Measurements from ENCODE around the gene CSTF1. TPM values are rescaled to one million over a fixed set of nuclear protein-coding genes. Genes with fewer than 3 reads are reported as not detected.

The CSTF1 gene
- total RNA-seq (2022; extraction: Qiagen RNA extraction) = 33.9 to 39.5 TPM (median 36.6 TPM) in 5 replicates

DNA sequence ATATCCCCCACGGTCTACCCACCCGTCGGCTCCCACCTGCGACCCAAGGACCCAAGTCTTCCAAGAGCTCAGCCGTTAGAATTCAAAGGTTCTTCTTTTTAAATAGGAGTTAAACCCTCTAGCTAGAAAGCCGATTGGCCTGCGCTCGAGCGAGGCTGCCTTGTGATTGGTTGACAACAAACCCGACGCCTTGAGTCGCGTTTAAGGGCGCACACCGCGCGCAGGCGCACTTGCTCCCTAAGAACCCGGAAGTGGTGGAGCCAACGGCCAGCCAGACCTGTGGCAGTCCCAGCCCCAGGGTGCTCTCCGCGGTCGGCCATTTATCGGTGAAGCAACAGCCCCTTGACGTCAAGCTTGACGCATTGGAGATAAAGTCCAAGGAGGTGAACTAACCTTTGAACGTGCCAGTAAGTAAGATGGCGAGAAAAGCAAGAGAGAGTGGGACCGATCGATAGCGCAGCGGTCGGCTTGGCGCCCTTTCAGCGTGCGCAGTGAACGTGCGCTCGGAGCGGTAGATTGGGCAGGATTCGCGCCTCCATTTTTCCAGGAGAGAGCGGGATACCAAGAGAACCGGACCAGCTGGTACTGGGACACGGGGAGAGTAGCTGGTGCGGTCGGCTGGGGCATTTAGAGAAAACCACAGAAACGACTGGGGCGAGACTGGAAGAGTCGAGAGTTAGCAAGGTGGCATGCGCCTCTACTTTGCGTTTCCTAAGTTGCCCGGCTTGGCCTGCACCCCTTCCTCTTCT lies at the start of gene CSTF1, which contains the start of gene AURKA:
Gene CSTF1, plus strand, starts transcription at position 514 of the 749 bp plus-strand sequence. CDS start 2,908 bp downstream, outside the sequence.
Gene AURKA, minus strand, starts transcription at position 84 of the 749 bp plus-strand sequence. CDS start 4,018 bp downstream, outside the sequence.

DNA sequence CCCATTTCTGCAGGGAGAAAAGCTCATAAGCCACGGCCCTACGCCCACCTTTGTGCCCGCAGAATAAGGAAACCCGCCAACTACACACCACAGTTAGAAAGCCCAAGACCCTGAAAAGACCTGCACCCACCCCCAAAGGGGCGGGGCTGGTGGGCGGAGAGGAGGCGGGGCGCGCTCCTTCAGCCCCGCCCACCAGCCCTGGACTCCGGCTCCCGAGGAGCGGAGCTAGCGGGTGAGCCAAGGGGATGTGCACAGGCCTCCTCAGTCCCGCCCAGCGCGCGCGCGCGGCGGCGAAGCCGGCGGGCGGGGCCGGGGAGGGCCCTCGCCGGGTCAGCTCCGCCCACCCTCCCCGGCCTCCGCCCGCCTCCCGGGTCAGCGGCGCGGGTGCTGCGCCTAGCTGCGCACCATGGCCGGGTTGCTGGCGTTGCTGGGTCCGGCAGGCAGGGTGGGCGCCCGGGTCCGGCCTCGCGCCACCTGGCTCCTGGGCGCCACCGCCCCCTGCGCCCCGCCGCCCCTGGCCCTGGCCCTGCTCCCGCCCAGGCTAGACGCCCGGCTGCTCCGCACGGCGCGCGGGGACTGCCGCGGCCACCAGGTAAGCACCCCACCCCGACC lies 33.7 kb upstream of the CSTF1 start, which contains the start of gene FAM210B:
Gene FAM210B, plus strand, starts transcription at position 375 of the 612 bp plus-strand sequence. Its CDS starts 32 bp downstream, at position 407.

DNA sequence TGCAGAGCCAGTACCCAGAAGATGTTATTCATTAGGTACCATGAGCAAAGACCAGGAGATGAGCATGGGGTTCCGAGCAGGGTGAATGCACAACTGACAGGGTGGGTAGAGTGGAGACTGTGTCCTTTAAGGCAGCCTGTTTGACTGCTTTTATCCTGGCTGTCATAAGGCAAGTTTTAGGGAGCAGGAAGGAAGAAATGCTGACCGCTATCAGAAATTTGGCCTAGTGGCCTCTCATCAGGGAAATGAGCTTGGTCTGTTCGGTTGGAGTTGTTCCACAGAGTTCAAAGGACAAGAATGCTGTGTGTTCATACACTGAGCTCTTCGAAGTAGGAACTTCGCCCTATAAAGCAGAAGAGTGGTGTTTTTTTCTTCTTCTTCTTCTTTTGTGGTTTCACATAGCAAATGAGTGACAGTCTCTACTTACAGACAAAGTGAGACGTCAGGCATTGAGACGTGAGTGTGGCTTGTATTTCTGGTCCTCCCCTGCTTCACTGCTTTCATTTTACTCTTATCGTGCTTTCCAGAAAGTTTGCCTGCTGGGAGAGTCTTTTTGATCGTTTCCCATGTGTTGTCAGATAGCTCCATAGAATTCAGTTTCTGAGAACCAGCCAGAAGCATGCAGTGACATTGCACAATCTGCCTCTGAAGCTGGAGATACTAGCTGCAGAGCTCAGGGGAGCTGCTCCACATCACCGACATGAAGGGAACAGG lies 19.5 kb downstream of the CSTF1 start, which contains the start of gene CASS4:
Gene CASS4, plus strand, starts transcription at position 502 of the 714 bp plus-strand sequence. Its CDS starts 199 bp downstream, at position 701.

Other genes with a start within 250 kb of the CSTF1 start
- gene MC3R, start 143.9 kb upstream of the CSTF1 start, total RNA-seq (2022; extraction: Qiagen RNA extraction) = not detected in 5 replicates
- 10.3 to 11.6 TPM (median 11.1 TPM) in 5 replicates for gene FAM210B, start 33.7 kb upstream of the CSTF1 start, total RNA-seq (2022; extraction: Qiagen RNA extraction)
- 88.3 to 94.7 TPM (median 93.4 TPM) in 5 replicates for gene AURKA, start 430 bp upstream of the CSTF1 start, total RNA-seq (2022; extraction: Qiagen RNA extraction)
- 0.03 to 0.09 TPM (median 0.03 TPM) in 3 of 5 replicates, not detected in the others for gene CASS4, start 19.6 kb downstream of the CSTF1 start, total RNA-seq (2022; extraction: Qiagen RNA extraction)
- gene RTF2, start 76.0 kb downstream of the CSTF1 start, total RNA-seq (2022; extraction: Qiagen RNA extraction) = 76.8 to 93.8 TPM (median 89.5 TPM) in 5 replicates
- gene FAM209A, start 132.1 kb downstream of the CSTF1 start, total RNA-seq (2022; extraction: Qiagen RNA extraction) = 0.17 to 0.39 TPM (median 0.25 TPM) in 5 replicates
- gene FAM209B, start 140.6 kb downstream of the CSTF1 start, total RNA-seq (2022; extraction: Qiagen RNA extraction) = 0.20 to 0.40 TPM (median 0.33 TPM) in 5 replicates
- gene TFAP2C, start 236.7 kb downstream of the CSTF1 start, total RNA-seq (2022; extraction: Qiagen RNA extraction) = 10.9 to 12.8 TPM (median 11.7 TPM) in 5 replicates

Data from A549 treated with AZD2906 at 1 μM for 4 hours (cell line).